Pulmonary artery endothelial cell (primary cell): ENCODE measurements around the gene RAI2. TPM values are rescaled to one million over a fixed set of nuclear protein-coding genes. Genes with fewer than 3 reads are reported as not detected.

ENCODE experiments used
- DNase-seq: peaks from one replicate; pipeline ENCODE4 v3.0.0-alpha.2; 2011; ENCODE audit warnings: low read depth, low spot score
- total RNA-seq: library from RNA; depleted of rRNA; stranded (reverse); fragments of >200 nt; gene quantifications from 2 replicates; pipeline ENCODE4 v1.2.3, GENCODE V29; 2014

Gene RAI2
- 0.13 and 0.35 TPM in 2 replicates for total RNA-seq

- DNase-seq = no peak
Observed at GRCh38 chrX:17860811-17861488, at the start of gene RAI2. Gene RAI2, minus strand, starts transcription at chrX:17861298. Its CDS starts 59,288 bp downstream, at chrX:17802010.

GRCh38 chrX:17888421-17888820, 27.3 kb upstream of the RAI2 start:
- no peak for DNase-seq

DNA sequence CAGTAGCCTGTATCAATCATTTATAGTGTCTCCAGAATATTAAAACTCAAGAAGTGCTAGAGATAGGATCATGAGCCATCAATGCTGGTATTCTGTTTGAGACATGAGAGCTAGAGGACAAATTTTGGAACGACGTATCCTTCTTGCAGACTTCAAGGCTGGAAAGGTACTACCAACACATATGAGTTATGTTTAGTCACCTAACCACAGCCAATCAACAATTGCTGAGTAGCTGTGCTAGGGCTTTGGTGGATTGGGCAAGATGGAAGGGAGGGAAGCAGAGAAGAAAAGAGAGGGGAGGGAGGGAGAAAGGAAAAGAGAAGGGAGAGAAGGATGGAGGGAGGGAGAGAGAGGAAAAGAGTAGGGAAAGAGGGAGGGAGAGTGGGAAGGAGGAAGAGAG, 21.6 kb upstream of the RAI2 start:
- no peak for DNase-seq

DNA sequence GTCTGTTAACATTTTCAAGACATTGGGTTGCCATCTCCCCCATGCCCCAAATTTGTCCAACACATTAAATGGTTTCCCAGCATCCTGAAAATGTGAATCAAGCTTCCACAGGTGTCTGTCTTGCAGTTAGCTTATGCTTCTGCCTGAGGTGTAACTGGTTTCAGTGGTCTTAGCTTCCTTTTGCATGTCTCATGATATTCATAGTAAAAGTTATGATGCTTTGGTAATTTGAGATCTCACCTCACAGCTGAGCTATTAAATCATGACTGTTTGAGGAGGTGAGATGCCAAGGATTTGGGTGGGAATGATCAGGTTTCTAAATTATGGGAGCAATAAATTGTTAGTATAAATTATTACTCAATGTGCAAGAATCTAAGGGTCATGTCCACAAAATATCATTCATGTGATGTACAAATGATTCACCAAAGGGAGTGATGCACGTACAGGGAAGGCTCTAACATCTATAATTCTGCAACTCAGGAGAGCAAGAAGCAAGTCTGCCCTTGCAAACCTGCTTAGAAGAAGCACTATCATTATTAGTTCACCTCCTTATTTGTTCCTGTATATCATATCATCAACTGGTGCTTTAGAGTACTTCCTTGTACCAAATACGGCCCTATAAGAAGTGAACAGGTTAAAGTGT, 17.1 kb upstream of the RAI2 start:
- DNase-seq = no peak

DNA sequence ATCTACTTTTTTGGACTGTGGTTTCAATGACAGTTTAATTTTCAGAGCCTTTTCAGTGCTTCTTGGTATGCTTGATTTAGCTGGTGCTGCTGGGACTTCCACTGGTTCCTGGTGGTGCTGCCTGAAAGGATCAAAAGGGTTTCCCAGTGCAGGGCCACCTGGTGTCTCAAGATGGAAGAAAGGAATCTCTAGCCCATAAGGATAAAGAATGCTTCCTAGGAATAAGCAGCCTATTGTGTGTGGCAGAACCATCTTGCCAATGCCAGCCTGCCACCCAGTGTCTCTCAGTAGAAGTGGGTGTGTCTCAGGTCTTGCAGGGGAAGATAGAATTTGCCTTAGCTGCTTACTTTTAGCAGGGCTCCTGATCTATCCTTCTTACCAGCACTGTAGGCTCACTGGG, 15.0 kb upstream of the RAI2 start:
- DNase-seq = no peak

GRCh38 chrX:17869580-17869979, 8.5 kb upstream of the RAI2 start:
- DNase-seq = no peak

DNA sequence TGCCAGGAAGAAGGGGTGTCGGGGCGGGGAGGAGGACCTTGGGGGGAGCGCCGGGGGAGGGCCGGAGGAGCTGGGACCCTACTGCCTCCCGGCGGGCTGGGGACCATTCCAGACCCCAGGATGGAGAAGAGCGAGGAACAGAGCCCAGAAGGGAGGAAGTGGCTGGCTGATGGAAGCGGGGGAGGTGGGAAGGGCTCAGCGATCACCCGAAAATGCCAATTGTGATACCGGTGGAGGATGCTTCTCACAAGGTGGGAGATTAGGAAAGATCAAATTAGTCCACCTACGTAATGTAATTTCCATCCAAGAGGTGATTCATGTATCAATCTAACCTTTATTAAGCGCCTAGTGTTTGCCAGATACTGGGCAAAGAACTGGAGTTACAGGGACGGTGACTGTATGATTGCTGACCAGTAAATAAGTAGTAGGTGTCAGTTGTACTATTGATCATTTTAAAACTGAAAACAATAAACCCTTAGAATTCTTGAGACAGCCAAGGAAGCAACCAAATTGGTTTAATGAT, 452 bp upstream of the RAI2 start:
- no peak for DNase-seq

DNA sequence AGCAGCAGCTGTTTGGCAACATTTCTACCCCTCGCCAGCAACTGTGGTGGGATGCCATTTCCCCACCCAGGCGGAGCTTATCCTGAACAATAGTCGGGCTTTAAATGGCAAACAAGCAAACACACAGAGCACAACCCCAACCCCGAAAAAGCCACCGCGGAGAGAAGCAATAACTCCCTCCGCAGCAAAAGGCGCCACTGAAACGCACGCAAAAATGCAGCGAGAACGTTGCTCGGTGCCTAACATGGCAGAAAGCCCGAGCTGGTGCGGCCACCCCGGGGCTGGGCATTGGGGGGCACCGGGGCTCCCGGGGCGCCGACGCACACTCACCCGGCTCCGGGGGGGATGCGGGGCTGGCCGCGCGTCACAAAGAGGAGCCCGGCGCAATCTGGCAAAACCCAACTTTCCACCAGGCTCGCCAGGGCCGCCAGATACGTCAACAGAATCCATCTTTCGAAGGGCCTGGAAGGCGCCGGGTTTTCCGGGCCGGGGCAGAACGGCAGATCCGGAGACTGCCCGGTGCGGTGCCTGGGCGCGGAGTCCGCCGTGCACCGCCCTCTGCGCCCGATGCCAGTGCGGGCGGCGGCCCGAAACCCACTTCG, 818 bp downstream of the RAI2 start:
- no peak for DNase-seq

- no peak for DNase-seq
Observed at GRCh38 chrX:17859609-17860178, 1.4 kb downstream of the RAI2 start.

DNA sequence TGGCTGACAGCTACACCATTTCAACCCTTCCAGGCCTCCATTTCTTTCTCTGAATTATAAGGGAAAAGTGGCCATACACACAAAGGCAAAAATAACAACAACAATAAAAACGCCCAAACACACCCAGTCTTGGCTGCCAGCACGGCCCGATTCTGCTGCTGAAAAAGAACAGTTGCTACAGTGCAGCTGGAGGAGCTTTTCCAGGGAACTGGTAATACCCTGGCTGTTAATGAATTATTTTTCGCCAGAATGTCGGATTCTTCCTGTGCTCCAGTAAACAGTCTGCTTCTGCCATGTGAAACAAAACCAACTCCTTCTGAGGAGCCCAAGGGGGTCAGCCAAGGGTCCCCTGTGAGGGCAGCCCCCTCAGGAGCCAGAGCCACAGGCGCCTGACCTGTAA, 6.6 kb downstream of the RAI2 start:
- DNase-seq = no peak

DNA sequence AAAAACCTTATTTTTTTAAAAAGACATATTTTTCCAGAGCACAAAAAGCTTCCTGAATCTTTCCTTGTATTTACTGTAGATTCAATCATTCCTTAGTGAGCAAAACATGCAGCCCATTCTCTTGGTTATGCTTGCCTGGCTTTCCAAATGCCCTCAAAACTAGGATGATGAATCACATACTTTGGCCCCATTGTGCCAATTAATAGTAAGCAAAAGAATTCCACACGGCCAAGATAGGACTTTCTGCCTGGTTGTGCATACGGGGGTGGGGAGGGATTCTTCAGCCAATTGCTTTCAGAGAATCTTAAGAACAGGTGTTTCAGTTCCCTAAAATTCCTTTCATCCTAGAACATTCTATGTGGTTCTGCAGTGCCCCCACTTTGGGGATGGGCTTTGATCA, 7.0 kb downstream of the RAI2 start:
- DNase-seq = no peak

DNA sequence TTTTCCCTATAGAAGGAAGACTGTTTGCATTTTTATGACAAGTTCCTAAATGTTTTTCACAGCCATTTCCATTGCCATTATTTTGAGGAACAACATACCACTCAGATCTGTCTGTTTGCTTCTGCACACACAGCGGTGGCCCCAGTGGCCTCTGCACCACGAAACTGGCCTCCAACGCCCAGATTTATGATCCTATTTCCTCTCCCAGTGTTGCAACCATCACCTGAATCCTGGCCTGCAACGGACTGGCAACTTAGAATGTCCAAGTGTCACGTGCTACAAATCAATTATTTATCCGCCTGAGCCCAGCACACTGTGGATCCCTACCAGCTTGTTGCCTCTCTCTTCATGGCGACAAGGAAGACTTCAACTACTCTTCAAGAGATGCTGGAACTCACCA, 9.2 kb downstream of the RAI2 start:
- no peak for DNase-seq

GRCh38 chrX:17848545-17849265, 12.4 kb downstream of the RAI2 start:
- DNase-seq = no peak

- DNase-seq = no peak
Observed at GRCh38 chrX:17846045-17846444, 15.1 kb downstream of the RAI2 start.

DNA sequence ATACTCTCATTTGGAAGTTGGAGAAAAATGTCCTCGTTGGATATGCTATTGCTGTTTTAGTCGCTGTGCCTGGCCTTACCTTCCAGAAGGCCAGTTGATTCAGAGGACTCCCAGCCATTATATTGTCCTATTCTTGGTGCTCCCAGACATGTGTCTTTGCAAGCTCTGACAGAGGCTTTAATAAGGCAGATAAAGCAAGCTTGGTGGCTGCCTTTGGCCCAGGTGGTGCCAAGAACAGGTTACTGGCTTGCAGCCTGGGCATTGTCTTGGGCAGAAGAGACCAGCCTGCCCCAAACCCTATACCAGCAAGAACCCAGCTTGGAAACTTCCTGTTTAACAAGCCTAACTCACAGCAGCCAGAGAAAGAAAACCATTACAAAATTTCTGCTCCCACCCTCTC, 16.9 kb downstream of the RAI2 start:
- DNase-seq = no peak

DNA sequence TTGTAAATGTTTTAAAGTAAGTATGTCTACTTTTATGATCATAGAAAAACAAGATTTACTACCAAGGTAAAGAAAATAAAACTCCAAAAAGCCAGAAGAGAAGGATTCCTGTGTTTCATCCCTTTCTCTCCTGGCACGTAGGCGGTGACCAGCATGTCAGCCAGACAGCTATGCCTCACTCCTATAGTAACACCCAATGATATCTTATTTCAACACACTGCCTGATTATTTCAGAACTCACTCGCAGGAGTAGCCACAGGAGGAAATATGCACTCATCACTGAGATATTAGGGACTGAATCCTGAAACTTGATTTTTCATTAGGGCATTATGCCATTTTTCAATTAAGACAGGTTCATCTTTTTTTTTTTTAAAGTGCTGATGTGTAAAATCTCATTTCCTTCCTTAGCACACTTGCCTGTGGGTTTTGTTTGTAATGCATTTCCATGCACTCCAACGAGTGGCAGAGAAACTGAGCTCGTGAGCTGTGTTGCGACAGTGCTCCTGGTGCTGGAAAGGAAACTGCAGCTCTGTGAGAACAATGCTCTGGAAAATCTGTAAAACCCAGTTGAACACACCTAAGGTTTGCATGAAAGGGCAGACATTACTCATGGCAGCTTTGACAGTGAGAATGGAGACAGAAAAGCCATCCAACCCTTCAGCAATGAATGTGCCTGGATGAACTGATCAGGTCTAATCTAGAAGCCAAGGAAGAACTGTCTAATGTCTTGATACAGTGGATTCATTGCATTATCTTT, 18.2 kb downstream of the RAI2 start:
- no peak for DNase-seq

DNA sequence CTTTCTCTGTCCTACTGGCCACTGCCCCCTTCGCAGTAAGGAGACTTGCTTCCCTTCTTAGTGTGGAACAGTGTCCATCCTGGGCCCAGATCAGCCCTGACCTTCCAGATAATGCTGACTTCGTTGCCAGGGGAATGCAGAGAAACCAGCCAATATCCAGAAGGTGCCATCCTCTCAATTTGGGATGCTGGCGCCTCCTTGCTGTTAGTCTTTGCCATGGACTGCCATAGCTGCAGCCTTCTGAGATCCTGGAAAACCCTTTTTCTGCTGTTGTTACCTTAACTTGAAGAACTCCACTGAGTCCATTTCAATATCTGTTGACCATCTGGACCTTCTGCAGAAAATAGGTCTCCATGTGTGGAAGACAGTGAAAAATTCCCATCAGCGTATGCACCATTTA, 21.8 kb downstream of the RAI2 start:
- DNase-seq = no peak

GRCh38 chrX:17836830-17837229, 24.3 kb downstream of the RAI2 start:
- no peak for DNase-seq

- DNase-seq = no peak
Observed at GRCh38 chrX:17833954-17834353, 27.1 kb downstream of the RAI2 start.

DNA sequence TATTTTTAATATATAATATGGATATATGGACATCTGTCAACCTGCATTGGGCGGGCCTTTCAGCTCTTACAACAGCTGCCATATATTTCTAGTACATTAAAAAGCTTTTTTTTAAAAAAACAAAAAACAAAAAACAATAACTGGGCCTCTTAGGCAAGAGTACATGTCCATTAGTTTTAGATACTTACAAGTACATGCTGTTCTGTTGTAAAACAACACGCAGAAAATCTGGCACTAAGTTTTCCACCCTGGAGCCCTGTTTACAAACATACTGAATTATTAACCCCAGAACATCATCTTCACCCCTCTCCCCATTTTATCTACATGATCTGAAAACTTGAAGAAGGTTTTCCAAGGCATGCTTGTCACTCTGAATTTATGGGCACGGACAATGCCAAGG, 29.8 kb downstream of the RAI2 start:
- DNase-seq = no peak

- DNase-seq = no peak
Observed at GRCh38 chrX:17830211-17830610, 30.9 kb downstream of the RAI2 start.
